IMR-90 (cell line): ENCODE results near the gene FXYD3.

Source experiments
- CEBPB ChIP-seq: IDR thresholded peaks from 2 replicates; pipeline ENCODE4 v1.6.1; 2012; ENCODE audit warnings: low read depth, low read length, improper control_type of control experiment
- FOS ChIP-seq: fragments of 150-350 bp; IDR thresholded peaks from 2 replicates; pipeline ENCODE4 v1.6.1; 2016; ENCODE audit warnings: low read depth, low read length
- MAZ ChIP-seq: IDR thresholded peaks from 2 replicates; pipeline ENCODE4 v1.6.1; 2012; ENCODE audit warnings: low read depth, mild to moderate bottlenecking, low read length, improper control_type of control experiment, moderate library complexity, borderline replicate concordance
- MXI1 ChIP-seq: IDR thresholded peaks from 2 replicates; pipeline ENCODE4 v1.6.1; 2012; ENCODE audit warnings: low read depth, mild to moderate bottlenecking, low read length, moderate library complexity, borderline replicate concordance
- POLR2A ChIP-seq: IDR thresholded peaks from 2 replicates; pipeline ENCODE4 v1.6.1; 2012; ENCODE audit warnings: mild to moderate bottlenecking, low read depth, low read length
- RCOR1 ChIP-seq: IDR thresholded peaks from 2 replicates; pipeline ENCODE4 v1.6.1; 2012; ENCODE audit warnings: mild to moderate bottlenecking, low read length, improper control_type of control experiment; ENCODE audit not compliant: insufficient replicate concordance
- RFX5 ChIP-seq: IDR thresholded peaks from 2 replicates; pipeline ENCODE4 v1.8.0; 2012; ENCODE audit warnings: low read depth, mild to moderate bottlenecking, low read length, moderate library complexity
- SMC3 ChIP-seq: fragments of 150-350 bp; IDR thresholded peaks from 2 replicates; pipeline ENCODE4 v1.6.1; 2016; ENCODE audit warnings: low read depth, mild to moderate bottlenecking, antibody characterized with exemption, low read length, moderate library complexity
- TF ChIP-seq, protein P1 (sequence below): conservative IDR thresholded peaks from 2 replicates; pipeline ENCODE4 v1.5.1; 2012; ENCODE audit warnings: mild to moderate bottlenecking, low read depth, low read length, improper control_type of control experiment
- TF ChIP-seq, protein P2 (sequence below): fragments of 150-350 bp; IDR thresholded peaks from 2 replicates; pipeline ENCODE4 v1.6.1; 2017; ENCODE audit warnings: mild to moderate bottlenecking, antibody characterized with exemption, low read length, low read depth
- TF ChIP-seq, protein P3 (sequence below): fragments of 150-350 bp; IDR thresholded peaks from 2 replicates; pipeline ENCODE4 v1.6.1; 2016; ENCODE audit warnings: low read depth, mild to moderate bottlenecking, low read length, moderate library complexity, borderline replicate concordance

DNA sequence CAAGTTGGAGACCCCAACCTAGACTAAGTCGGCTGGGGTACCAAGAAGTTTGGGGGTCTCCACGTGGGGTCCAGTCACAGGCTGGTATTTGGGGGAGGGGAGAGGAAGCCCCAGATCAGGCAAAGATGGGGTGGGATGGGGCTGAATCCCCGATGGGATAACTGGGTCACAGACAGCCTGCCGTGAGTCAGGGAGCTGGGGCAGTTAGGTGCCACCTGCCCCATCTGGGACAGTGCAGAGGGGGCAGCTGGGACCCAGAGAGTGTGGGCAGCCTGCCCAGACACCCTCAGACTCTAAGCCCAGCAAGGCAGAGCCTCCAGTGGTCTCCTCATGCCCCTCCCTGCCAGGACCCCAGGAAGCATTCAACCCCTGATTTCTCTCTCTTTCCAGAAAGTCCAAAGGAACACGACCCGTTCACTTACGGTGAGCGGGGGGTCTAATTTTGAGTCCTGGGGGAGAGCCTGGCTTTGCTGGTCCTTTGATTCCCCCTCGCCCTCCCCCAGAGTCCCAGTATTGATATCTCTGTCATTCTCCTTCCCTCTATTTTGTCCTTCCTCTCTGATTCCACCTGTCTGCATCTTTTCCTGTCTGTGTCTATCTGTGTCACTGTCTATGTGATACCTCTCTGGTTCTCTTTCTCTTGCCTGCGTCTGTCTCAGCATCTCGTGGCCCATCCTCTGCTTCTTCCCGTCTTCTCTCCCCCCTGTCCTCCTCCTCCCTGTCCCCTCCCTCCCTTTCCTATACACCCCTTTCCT lies 24.8 kb downstream of the FXYD3 start:
- TF ChIP-seq MXI1 (no peak), SMC3 (no peak), RFX5 (no peak), CEBPB (no peak), RCOR1 (no peak), POLR2A (no peak), MAZ (no peak), FOS (no peak)
- TF ChIP-seq, protein P1, sequence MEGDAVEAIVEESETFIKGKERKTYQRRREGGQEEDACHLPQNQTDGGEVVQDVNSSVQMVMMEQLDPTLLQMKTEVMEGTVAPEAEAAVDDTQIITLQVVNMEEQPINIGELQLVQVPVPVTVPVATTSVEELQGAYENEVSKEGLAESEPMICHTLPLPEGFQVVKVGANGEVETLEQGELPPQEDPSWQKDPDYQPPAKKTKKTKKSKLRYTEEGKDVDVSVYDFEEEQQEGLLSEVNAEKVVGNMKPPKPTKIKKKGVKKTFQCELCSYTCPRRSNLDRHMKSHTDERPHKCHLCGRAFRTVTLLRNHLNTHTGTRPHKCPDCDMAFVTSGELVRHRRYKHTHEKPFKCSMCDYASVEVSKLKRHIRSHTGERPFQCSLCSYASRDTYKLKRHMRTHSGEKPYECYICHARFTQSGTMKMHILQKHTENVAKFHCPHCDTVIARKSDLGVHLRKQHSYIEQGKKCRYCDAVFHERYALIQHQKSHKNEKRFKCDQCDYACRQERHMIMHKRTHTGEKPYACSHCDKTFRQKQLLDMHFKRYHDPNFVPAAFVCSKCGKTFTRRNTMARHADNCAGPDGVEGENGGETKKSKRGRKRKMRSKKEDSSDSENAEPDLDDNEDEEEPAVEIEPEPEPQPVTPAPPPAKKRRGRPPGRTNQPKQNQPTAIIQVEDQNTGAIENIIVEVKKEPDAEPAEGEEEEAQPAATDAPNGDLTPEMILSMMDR: no peak
- TF ChIP-seq, protein P2, sequence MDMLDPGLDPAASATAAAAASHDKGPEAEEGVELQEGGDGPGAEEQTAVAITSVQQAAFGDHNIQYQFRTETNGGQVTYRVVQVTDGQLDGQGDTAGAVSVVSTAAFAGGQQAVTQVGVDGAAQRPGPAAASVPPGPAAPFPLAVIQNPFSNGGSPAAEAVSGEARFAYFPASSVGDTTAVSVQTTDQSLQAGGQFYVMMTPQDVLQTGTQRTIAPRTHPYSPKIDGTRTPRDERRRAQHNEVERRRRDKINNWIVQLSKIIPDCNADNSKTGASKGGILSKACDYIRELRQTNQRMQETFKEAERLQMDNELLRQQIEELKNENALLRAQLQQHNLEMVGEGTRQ: no peak
- TF ChIP-seq, protein P3, sequence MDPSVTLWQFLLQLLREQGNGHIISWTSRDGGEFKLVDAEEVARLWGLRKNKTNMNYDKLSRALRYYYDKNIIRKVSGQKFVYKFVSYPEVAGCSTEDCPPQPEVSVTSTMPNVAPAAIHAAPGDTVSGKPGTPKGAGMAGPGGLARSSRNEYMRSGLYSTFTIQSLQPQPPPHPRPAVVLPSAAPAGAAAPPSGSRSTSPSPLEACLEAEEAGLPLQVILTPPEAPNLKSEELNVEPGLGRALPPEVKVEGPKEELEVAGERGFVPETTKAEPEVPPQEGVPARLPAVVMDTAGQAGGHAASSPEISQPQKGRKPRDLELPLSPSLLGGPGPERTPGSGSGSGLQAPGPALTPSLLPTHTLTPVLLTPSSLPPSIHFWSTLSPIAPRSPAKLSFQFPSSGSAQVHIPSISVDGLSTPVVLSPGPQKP: no peak
